ENCODE measurements around the gene ATP9A. TPM values are rescaled to one million over a fixed set of nuclear protein-coding genes. Genes with fewer than 3 reads are reported as not detected.

Gene ATP9A
- polyA plus RNA-seq, 3 donors = 0.04 TPM; not detected in 2

DNA sequence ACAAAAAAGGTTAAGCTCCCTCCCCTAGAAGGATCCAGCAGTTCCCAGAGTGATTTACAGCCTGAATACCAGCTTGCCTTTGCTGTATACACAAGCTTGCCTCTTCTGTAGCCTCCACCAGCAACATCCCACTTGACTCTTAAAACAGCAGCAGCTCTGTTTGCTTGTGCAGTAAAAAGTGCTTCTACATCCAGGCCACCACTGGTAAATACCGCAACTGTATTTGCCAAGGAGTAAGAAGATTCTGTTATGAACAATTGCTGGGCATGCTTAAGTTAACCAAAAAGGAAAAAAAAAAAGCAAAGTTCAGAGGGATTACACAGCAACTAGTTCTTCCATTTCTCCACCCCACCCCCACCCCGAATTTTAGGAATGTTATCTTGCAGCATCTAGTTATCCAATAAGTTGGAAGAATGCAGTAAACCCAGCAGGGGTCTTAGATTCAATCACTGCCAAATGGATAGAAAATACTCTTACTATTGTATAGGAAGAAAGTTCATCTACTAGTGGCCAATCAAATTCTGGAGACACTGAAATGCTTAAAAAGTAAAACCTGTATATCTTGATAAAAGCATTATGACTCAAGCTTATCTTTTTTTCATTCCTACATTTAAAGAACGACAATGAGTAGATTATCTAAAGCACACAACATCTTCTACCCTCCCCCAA, 29.3 kb upstream of the ATP9A start:
- TF ChIP-seq, protein P1, sequence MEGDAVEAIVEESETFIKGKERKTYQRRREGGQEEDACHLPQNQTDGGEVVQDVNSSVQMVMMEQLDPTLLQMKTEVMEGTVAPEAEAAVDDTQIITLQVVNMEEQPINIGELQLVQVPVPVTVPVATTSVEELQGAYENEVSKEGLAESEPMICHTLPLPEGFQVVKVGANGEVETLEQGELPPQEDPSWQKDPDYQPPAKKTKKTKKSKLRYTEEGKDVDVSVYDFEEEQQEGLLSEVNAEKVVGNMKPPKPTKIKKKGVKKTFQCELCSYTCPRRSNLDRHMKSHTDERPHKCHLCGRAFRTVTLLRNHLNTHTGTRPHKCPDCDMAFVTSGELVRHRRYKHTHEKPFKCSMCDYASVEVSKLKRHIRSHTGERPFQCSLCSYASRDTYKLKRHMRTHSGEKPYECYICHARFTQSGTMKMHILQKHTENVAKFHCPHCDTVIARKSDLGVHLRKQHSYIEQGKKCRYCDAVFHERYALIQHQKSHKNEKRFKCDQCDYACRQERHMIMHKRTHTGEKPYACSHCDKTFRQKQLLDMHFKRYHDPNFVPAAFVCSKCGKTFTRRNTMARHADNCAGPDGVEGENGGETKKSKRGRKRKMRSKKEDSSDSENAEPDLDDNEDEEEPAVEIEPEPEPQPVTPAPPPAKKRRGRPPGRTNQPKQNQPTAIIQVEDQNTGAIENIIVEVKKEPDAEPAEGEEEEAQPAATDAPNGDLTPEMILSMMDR (IDR thresholded peaks at IDR 0.05) = no peak
- Histone ChIP-seq H3K27me3 (ENCODE audit: control insufficient read depth in 2 of 2, insufficient read depth in 2 of 2, low read length in 2 of 2) (peaks cover 20 to 40% of the 10 kb centered on the region in 2 donors), H3K9me3 (replicated peaks in 1 of 2; ENCODE audit: control insufficient read depth in 1 of 2, insufficient read depth in 1 of 2, low read length in 2 of 2) (peaks cover 0 to 9% of the 10 kb centered on the region in 2 donors), H3K36me3 (replicated peaks in 1 of 2; ENCODE audit: control insufficient read depth in 1 of 2, insufficient read depth in 2 of 2, low read length in 2 of 2) (no peaks in the 10 kb centered on the region), H3K9ac (ENCODE audit: insufficient read depth, low read length, poor library complexity, severe bottlenecking) (no peak overlapping the region), H4K20me1 (ENCODE audit: insufficient read depth, low read length) (no peaks in the 10 kb centered on the region), H3K4me1 (ENCODE audit: control insufficient read depth in 1 of 2, insufficient read depth in 2 of 2, low read length in 2 of 2) (peaks cover 25 to 28% of the 10 kb centered on the region in 2 donors), H2AFZ (ENCODE audit: insufficient read depth, low read depth, low read length, poor library complexity, severe bottlenecking) (no peak overlapping the region), H3K27ac (ENCODE audit: low read depth in 1 of 2, low read length in 2 of 2) (no peak overlapping the region), H3K4me2 (replicated peaks; ENCODE audit: extremely low read depth, low read length, poor library complexity, severe bottlenecking) (no peak overlapping the region), H3K4me3 (replicated peaks in 1 of 3; ENCODE audit: low read depth in 2 of 3, low read length in 3 of 3) (no peak overlapping the region), H3K79me2 (ENCODE audit: insufficient read depth, low read length) (no peaks in the 10 kb centered on the region)
- peaks cover 0 to 2% of the 10 kb centered on the region in 2 donors for H3K36me3 Mint-ChIP-seq
- intact Hi-C loops (cut with micrococcal nuclease) = no loop called here
- H3K27me3 Mint-ChIP-seq (ENCODE audit: low read depth in 3 of 3) = peaks cover 28 to 34% (median 31%) of the 10 kb centered on the region in 3 donors
- WGBS (ENCODE audit: insufficient coverage) = 100% methylated on average over 1 of the region's 3 CpGs
- no peak overlapping the region for H3K27ac Mint-ChIP-seq
- H3K9me3 Mint-ChIP-seq = peaks cover 0 to 14% (median 0%) of the 10 kb centered on the region in 7 donors
- peaks cover 24% of the 10 kb centered on the region for H3K4me1 Mint-ChIP-seq
- DNase-seq = no peak
- H3K4me3 Mint-ChIP-seq = no peak overlapping the region

DNA sequence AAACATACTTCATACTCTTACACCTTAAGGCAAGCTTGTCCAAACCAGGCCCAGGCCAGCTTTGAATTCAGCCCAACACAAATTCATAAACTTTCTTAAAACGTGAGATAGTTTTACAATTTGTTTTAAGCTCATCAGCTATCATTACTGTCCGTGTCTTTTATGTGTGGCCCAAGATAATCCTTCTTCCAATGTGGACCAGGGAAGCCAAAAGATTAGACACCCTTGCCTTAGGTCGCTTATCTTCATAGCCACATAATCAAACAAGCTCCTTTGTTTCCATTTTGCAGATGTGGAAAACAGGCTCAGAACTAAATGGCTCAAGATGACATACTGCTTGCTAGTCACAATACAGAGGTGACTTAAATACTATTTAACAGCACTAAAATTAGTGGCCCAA, 28.1 kb upstream of the ATP9A start:
- Mint-ChIP-seq H3K36me3 (peaks cover 0 to 2% of the 10 kb centered on the region in 2 donors), H3K4me3 (no peak overlapping the region), H3K27ac (no peak overlapping the region), H3K4me1 (peaks cover 23% of the 10 kb centered on the region), H3K27me3 (ENCODE audit: low read depth in 3 of 3) (peaks cover 16 to 23% (median 21%) of the 10 kb centered on the region in 3 donors), H3K9me3 (peaks cover 0 to 13% (median 2%) of the 10 kb centered on the region in 7 donors)
- no peak overlapping the region for H3K27ac ChIP-seq (ENCODE audit: low read depth in 1 of 2, low read length in 2 of 2)
- H3K4me1 ChIP-seq (ENCODE audit: control insufficient read depth in 1 of 2, insufficient read depth in 2 of 2, low read length in 2 of 2) = peaks cover 21 to 22% of the 10 kb centered on the region in 2 donors
- no peak for DNase-seq
- H3K4me3 ChIP-seq (replicated peaks in 1 of 3; ENCODE audit: low read depth in 2 of 3, low read length in 3 of 3) = no peak overlapping the region
- H3K9ac ChIP-seq (ENCODE audit: insufficient read depth, low read length, poor library complexity, severe bottlenecking) = no peak overlapping the region
- H3K27me3 ChIP-seq (ENCODE audit: control insufficient read depth in 2 of 2, insufficient read depth in 2 of 2, low read length in 2 of 2) = peaks cover 10 to 29% of the 10 kb centered on the region in 2 donors
- WGBS (ENCODE audit: insufficient coverage) = 92% methylated on average over 2 of the region's 3 CpGs
- peaks cover 0 to 2% of the 10 kb centered on the region in 2 donors for H3K9me3 ChIP-seq (replicated peaks in 1 of 2; ENCODE audit: control insufficient read depth in 1 of 2, insufficient read depth in 1 of 2, low read length in 2 of 2)
- intact Hi-C loops (cut with micrococcal nuclease) = no loop called here
- H3K4me2 ChIP-seq (replicated peaks; ENCODE audit: extremely low read depth, low read length, poor library complexity, severe bottlenecking) = no peak overlapping the region
- TF ChIP-seq, protein P1 (IDR thresholded peaks at IDR 0.05) = no peak
- H3K79me2 ChIP-seq (ENCODE audit: insufficient read depth, low read length) = no peaks in the 10 kb centered on the region
- no peak overlapping the region for H2AFZ ChIP-seq (ENCODE audit: insufficient read depth, low read depth, low read length, poor library complexity, severe bottlenecking)
- no peaks in the 10 kb centered on the region for H4K20me1 ChIP-seq (ENCODE audit: insufficient read depth, low read length)
- H3K36me3 ChIP-seq (replicated peaks in 1 of 2; ENCODE audit: control insufficient read depth in 1 of 2, insufficient read depth in 2 of 2, low read length in 2 of 2) = no peaks in the 10 kb centered on the region
